HepG2 (cell line): Measurements from ENCODE around the gene RWDD4. TPM values are rescaled to one million over a fixed set of nuclear protein-coding genes. Genes with fewer than 3 reads are reported as not detected.
A peak's percentile ranks its signal among the peaks of the same experiment; 100 is the strongest.

Experiments used
- AGO2 ChIP-seq: fragments of 200-400 bp; formaldehyde crosslinking; optimal IDR thresholded peaks from 2 replicates; pipeline ENCODE3; 2017; ENCODE audit warnings: mild to moderate bottlenecking, low read depth, low read length, moderate library complexity
- EEA1 ChIP-seq: sonication (generic); formaldehyde crosslinking; IDR thresholded peaks from 2 replicates; pipeline ENCODE4 v1.5.1; 2020; ENCODE audit warnings: mild to moderate bottlenecking, missing genetic modification reagents, borderline replicate concordance
- ELF1 ChIP-seq: sonication (generic); formaldehyde crosslinking; IDR thresholded peaks from 2 replicates; pipeline ENCODE4 v1.4.0; 2020; ENCODE audit warnings: missing genetic modification reagents
- MED13 ChIP-seq: sonication (generic); formaldehyde crosslinking; IDR thresholded peaks from 2 replicates; pipeline ENCODE4 v1.5.0; 2020; ENCODE audit warnings: missing genetic modification reagents
- SNAPC4 ChIP-seq: sonication (generic); formaldehyde crosslinking; IDR thresholded peaks from 2 replicates; pipeline ENCODE4 v1.4.0; 2020; ENCODE audit warnings: mild to moderate bottlenecking, missing genetic modification reagents
- TFE3 ChIP-seq: IDR thresholded peaks from 2 replicates; pipeline ENCODE4 v1.6.1; 2016
- YEATS4 ChIP-seq: sonication (generic); formaldehyde crosslinking; IDR thresholded peaks from 2 replicates; pipeline ENCODE4 v1.4.0; 2020; ENCODE audit warnings: missing genetic modification reagents, borderline replicate concordance
- ZFY ChIP-seq: sonication (generic); formaldehyde crosslinking; IDR thresholded peaks from 2 replicates; pipeline ENCODE4 v1.4.0; 2020; ENCODE audit warnings: missing genetic modification reagents
- ZNF142 ChIP-seq: sonication (generic); formaldehyde crosslinking; IDR thresholded peaks from 2 replicates; pipeline ENCODE4 v1.4.0; 2020; ENCODE audit warnings: missing genetic modification reagents
- ZNF235 ChIP-seq: sonication (generic); formaldehyde crosslinking; IDR thresholded peaks from 2 replicates; pipeline ENCODE4 v1.8.1; 2023; ENCODE audit warnings: mild to moderate bottlenecking, missing genetic modification reagents, borderline replicate concordance
- ZNF264 ChIP-seq: sonication (generic); formaldehyde crosslinking; IDR thresholded peaks from 2 replicates; pipeline ENCODE4 v1.4.0; 2020; ENCODE audit warnings: missing genetic modification reagents
- ZNF484 ChIP-seq: sonication (generic); formaldehyde crosslinking; IDR thresholded peaks from 2 replicates; pipeline ENCODE4 v1.5.1; 2020; ENCODE audit warnings: mild to moderate bottlenecking, low read depth, missing genetic modification reagents, borderline replicate concordance
- ZNF776 ChIP-seq: sonication (generic); formaldehyde crosslinking; IDR thresholded peaks from 2 replicates; pipeline ENCODE4 v1.4.0; 2020; ENCODE audit warnings: mild to moderate bottlenecking, missing genetic modification reagents
- ZNF790 ChIP-seq: sonication (generic); formaldehyde crosslinking; IDR thresholded peaks from 2 replicates; pipeline ENCODE4 v1.8.0; 2022; ENCODE audit warnings: missing genetic modification reagents, mild to moderate bottlenecking, borderline replicate concordance
- ZNF879 ChIP-seq: sonication (generic); formaldehyde crosslinking; IDR thresholded peaks from 2 replicates; pipeline ENCODE4 v1.8.1; 2023; ENCODE audit warnings: missing genetic modification reagents
- polyA plus RNA-seq, 8 experiments: library from polyadenylated mRNA; depleted of rRNA in 3 of 8; stranded (reverse) in 7 of 8; unstranded in 1 of 8; fragments of >200 nt; fragmentation: Illumina TruSeq in 4 of 8; extraction: Trizol in 4 of 8; gene quantifications; 2 replicates each; pipeline versions ENCODE4 v1.2.1 to v1.2.3, GENCODE V29; 2011 to 2016; ENCODE audit warnings: low read depth in 4 of 8, missing spikeins in 1 of 8, mixed read lengths in 1 of 8; ENCODE audit not compliant: insufficient read depth in 1 of 8
- total RNA-seq, 5 experiments: library from RNA; depleted of rRNA; stranded (reverse); fragments of >200 nt; fragmentation: Illumina TruSeq; extraction: Trizol; gene quantifications; 2 replicates each; pipeline ENCODE4 v1.2.3, GENCODE V29; 2016; ENCODE audit warnings: low read depth in 1 of 5

The RWDD4 gene
- total and polyA plus RNA-seq, 2 of the 13 experiments (the other 11 are each of a cell fraction or from before 2014, with no cell fraction given): 10.2 to 25.4 TPM

DNA sequence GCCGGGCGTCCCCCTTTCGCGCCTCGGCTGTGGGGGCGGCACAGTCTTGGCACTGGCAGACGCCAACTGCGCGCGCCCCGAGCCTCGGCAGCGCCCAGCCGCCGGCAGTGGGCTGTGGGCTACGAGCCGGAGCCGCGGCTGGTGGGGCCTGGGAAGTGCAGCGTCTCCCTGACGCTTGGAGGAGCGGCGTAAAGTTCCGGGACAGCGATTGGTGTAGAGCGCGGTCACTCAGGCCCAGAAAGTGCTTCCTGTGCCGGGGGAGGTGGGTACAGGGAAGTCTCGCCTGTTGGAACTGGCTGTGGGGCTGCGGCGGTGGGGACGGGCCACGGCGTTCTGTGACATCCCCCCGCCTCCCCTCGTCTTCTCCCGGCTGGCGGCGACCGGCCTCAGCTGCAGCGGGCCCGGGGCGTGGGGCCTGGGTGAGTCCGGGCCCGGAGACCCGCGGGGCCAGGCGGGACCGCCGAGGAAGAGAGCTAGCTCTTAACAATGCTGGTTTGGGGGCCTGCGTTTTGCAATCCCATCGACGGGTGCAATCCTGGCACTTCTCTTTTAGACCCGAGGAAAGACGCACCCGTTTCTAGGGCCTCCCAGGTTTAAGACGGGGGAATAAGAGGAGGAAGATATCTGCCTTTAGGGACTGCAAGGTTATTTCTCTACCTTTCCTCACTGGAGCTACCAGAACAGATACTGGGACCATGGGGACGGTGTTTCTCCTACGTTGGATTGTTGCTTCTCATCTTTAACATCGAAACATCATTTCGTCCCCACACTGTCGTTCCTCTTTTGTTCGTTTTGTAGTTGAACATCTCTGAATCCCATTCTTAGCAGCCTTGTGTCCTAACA, at the start of gene RWDD4, which contains the start of gene TRAPPC11 (continued):
- TF ChIP-seq ZNF142 (CRISPR knock-in tag): 0 out of 2 replicates have a peak, but pooled peaks have one; percentile 36
- peak; percentile 24; the same call in 1 of the 2 replicates for TF ChIP-seq ZNF776 (CRISPR knock-in tag)
- TF ChIP-seq ZNF790 (CRISPR knock-in tag): no peak; the same call in 1 of the 2 replicates
- TF ChIP-seq ZNF235 (CRISPR knock-in tag): peak; percentile 58; the same call in 1 of the 2 replicates
- TF ChIP-seq ZNF484 (CRISPR knock-in tag): no peak
- 0 out of 2 replicates have a peak, but pooled peaks have one; percentile 23 for TF ChIP-seq EEA1
- TF ChIP-seq TFE3 (CRISPR knock-in tag): 0 out of 2 replicates have a peak, but pooled peaks have one; percentile 36
- TF ChIP-seq YEATS4: peak; percentile 34; the same call in 1 of the 2 replicates
- TF ChIP-seq MED13: no peak; the same call in 1 of the 2 replicates
- TF ChIP-seq AGO2: peak; percentile 44
- peak; percentile 27; the same call in 1 of the 2 replicates for TF ChIP-seq ZNF264 (CRISPR knock-in tag)
- TF ChIP-seq SNAPC4 (CRISPR knock-in tag): no peak
- TF ChIP-seq ZNF879 (CRISPR knock-in tag): 0 out of 2 replicates have a peak, but pooled peaks have one; percentile 13
- peak; percentile 90 for TF ChIP-seq ZFY
- TF ChIP-seq ELF1 (CRISPR knock-in tag): peak; percentile 73
